ENCODE results near the gene SGSH.

DNA sequence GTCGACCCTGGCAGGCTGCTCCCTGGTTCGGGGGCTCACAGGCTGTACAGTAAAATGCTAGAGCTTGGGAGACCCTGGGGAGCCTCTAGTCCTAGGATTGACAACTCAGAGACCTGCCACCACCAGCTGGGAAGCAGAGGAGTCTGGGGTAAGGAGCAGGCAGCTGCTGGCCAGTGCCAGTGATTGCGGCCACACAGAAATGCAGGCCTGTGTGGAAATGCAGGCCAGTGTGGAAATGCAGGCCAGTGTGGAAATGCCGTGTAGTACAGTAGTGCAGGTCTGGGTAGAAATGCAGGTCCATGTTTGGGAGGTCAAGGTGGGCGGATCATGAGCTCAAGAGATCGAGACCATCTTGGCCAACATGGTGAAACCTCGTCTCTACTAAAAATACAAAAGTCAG is 23.5 kb downstream of the SGSH start:
- TF ChIP-seq ZNF274 (IDR thresholded peaks at IDR 0.05; ENCODE audit: low read depth, low read length) (no peak), YY1 (IDR thresholded peaks at IDR 0.05; ENCODE audit: insufficient read depth, insufficient read length) (no peak), SUZ12 (IDR thresholded peaks at IDR 0.05; ENCODE audit: extremely low read depth, insufficient read depth, insufficient read length) (no peak)
